K562 (cell line): ENCODE measurements around the gene CD55. TPM values are rescaled to one million over a fixed set of nuclear protein-coding genes. Genes with fewer than 3 reads are reported as not detected.

ENCODE experiments used
- ARID2 ChIP-seq: fragments of 450-650 bp; IDR thresholded peaks from 2 replicates; pipeline ENCODE4 v1.6.1; 2017; ENCODE audit warnings: antibody characterized with exemption, mild to moderate bottlenecking
- EP400 ChIP-seq: fragments of 450-650 bp; IDR thresholded peaks from 2 replicates; pipeline ENCODE4 v1.6.1; 2017; ENCODE audit warnings: antibody characterized with exemption, mild to moderate bottlenecking, moderate library complexity
- KLF10 ChIP-seq: fragments of 250-450 bp; sonication (Bioruptor Pico); IDR thresholded peaks from 2 replicates; pipeline ENCODE4 v1.6.1; 2021; ENCODE audit warnings: matching md5 sums
- NCOA1 ChIP-seq: fragments of 450-650 bp; IDR thresholded peaks from 2 replicates; pipeline ENCODE4 v1.6.1; 2016; ENCODE audit warnings: low read depth
- NELFE ChIP-seq: IDR thresholded peaks from 2 replicates; pipeline ENCODE4 v1.6.1; 2011; ENCODE audit warnings: mild to moderate bottlenecking; ENCODE audit not compliant: insufficient read depth, insufficient read length
- NFE2 ChIP-seq: IDR thresholded peaks from 2 replicates; pipeline ENCODE4 v1.6.1; 2014; ENCODE audit warnings: antibody characterized with exemption, low read depth
- NFE2L1 ChIP-seq: fragments of 450-650 bp; IDR thresholded peaks from 2 replicates; pipeline ENCODE4 v1.6.1; 2016; ENCODE audit warnings: missing genetic modification characterization, low read depth, mild to moderate bottlenecking, missing compliant biosample characterization, moderate library complexity, borderline replicate concordance
- NR2C1 ChIP-seq, 2 experiments: fragments of 450-650 bp; IDR thresholded peaks; 2 replicates each; pipeline ENCODE4 v1.6.1; 2017; ENCODE audit warnings: mild to moderate bottlenecking in 2 of 2, antibody characterized with exemption in 1 of 2, inconsistent platforms in 1 of 2, missing compliant biosample characterization in 1 of 2, missing genetic modification characterization in 1 of 2
- POLR3A ChIP-seq: IDR thresholded peaks from 2 replicates; pipeline ENCODE4 v1.6.1; 2011; ENCODE audit warnings: borderline replicate concordance, mild to moderate bottlenecking, moderate library complexity; ENCODE audit not compliant: insufficient read length, insufficient read depth; ENCODE audit errors: extremely low read depth
- RBM25 ChIP-seq: fragments of 200-400 bp; formaldehyde crosslinking; IDR thresholded peaks from 2 replicates; pipeline ENCODE4 v1.6.1; 2018; ENCODE audit warnings: low read length, low read depth, moderate library complexity; ENCODE audit not compliant: severe bottlenecking
- SIN3B ChIP-seq: fragments of 450-650 bp; IDR thresholded peaks from 2 replicates; pipeline ENCODE4 v1.6.1; 2017; ENCODE audit warnings: low read depth, mild to moderate bottlenecking, moderate library complexity
- TFAM ChIP-seq: fragments of 250-450 bp; sonication (Bioruptor Pico); conservative IDR thresholded peaks from 2 replicates; pipeline ENCODE4 v1.5.0; 2021; ENCODE audit warnings: mild to moderate bottlenecking, moderate library complexity
- ZC3H11A ChIP-seq: IDR thresholded peaks from 2 replicates; pipeline ENCODE4 v1.6.1; 2012; ENCODE audit warnings: low read depth, low read length, improper control_type of control experiment
- ZKSCAN3 ChIP-seq: fragments of 250-450 bp; sonication (Bioruptor Pico); IDR thresholded peaks from 2 replicates; pipeline ENCODE4 v1.4.0; 2020
- ZNF212 ChIP-seq: fragments of 450-650 bp; formaldehyde crosslinking; IDR thresholded peaks from 2 replicates; pipeline ENCODE4 v1.4.0; 2020; ENCODE audit warnings: mild to moderate bottlenecking
- ZNF232 ChIP-seq: sonication (generic); formaldehyde crosslinking; IDR thresholded peaks from 2 replicates; pipeline ENCODE4 v1.8.0; 2022; ENCODE audit warnings: mild to moderate bottlenecking, missing genetic modification reagents
- ZNF24 ChIP-seq: fragments of 450-650 bp; IDR thresholded peaks from 2 replicates; pipeline ENCODE4 v1.6.1; 2016
- ZNF644 ChIP-seq: fragments of 200-800 bp; sonication (Bioruptor generic); IDR thresholded peaks from 2 replicates; pipeline ENCODE4 v1.6.1; 2016; ENCODE audit warnings: low read depth, missing genetic modification characterization, missing compliant biosample characterization
- polyA plus RNA-seq, 8 experiments: library from polyadenylated mRNA; depleted of rRNA in 4 of 8; stranded (reverse) in 5 of 8; unstranded in 3 of 8; fragments of >200 nt; fragmentation: Nextera tagmentation in 2 of 8; fragmentation: Illumina TruSeq in 1 of 8; extraction: Ambion mirVana in 2 of 8; extraction: Trizol in 1 of 8; gene quantifications; 2 replicates each; pipeline versions ENCODE4 v1.2.1 to v1.2.3, GENCODE V29; 2011 to 2014; ENCODE audit warnings: inconsistent platforms in 1 of 8, missing spikeins in 1 of 8
- total RNA-seq, 7 experiments: library from RNA; depleted of rRNA in 6 of 7; stranded (reverse); fragments of >200 nt in 6 of 7; fragmentation: Illumina TruSeq in 2 of 7; extraction: Trizol in 2 of 7; gene quantifications; 2 replicates each; pipeline versions ENCODE4 v1.2.1 to v1.2.3, GENCODE V29; 2011 to 2021; ENCODE audit warnings: low replicate concordance in 1 of 7
- TF ChIP-seq, protein P1 (sequence below): fragments of 250-450 bp; sonication (Bioruptor Pico); IDR thresholded peaks from 2 replicates; pipeline ENCODE4 v1.6.1; 2021; ENCODE audit warnings: mild to moderate bottlenecking
- TF ChIP-seq, protein P2 (sequence below): sonication (generic); formaldehyde crosslinking; IDR thresholded peaks from 2 replicates; pipeline ENCODE4 v1.8.0; 2022; ENCODE audit warnings: mild to moderate bottlenecking, low read depth, missing genetic modification reagents
- TF ChIP-seq, protein P3 (sequence below): fragments of 250-450 bp; sonication (Bioruptor Pico); IDR thresholded peaks from 2 replicates; pipeline ENCODE4 v1.5.0; 2020; ENCODE audit warnings: mild to moderate bottlenecking, borderline replicate concordance
- TF ChIP-seq, protein P4 (sequence below): sonication (generic); formaldehyde crosslinking; IDR thresholded peaks from 2 replicates; pipeline ENCODE4 v1.8.1; 2023; ENCODE audit warnings: mild to moderate bottlenecking, missing genetic modification reagents
- TF ChIP-seq, protein P5 (sequence below): sonication (generic); formaldehyde crosslinking; IDR thresholded peaks from 2 replicates; pipeline ENCODE4 v1.8.1; 2022; ENCODE audit warnings: missing genetic modification reagents

CD55 gene
- total and polyA plus RNA-seq, 9 of the 15 experiments (the other 6 are each of a cell fraction or from before 2014, with no cell fraction given), result 17.7 to 150 (median 97.0) TPM

DNA sequence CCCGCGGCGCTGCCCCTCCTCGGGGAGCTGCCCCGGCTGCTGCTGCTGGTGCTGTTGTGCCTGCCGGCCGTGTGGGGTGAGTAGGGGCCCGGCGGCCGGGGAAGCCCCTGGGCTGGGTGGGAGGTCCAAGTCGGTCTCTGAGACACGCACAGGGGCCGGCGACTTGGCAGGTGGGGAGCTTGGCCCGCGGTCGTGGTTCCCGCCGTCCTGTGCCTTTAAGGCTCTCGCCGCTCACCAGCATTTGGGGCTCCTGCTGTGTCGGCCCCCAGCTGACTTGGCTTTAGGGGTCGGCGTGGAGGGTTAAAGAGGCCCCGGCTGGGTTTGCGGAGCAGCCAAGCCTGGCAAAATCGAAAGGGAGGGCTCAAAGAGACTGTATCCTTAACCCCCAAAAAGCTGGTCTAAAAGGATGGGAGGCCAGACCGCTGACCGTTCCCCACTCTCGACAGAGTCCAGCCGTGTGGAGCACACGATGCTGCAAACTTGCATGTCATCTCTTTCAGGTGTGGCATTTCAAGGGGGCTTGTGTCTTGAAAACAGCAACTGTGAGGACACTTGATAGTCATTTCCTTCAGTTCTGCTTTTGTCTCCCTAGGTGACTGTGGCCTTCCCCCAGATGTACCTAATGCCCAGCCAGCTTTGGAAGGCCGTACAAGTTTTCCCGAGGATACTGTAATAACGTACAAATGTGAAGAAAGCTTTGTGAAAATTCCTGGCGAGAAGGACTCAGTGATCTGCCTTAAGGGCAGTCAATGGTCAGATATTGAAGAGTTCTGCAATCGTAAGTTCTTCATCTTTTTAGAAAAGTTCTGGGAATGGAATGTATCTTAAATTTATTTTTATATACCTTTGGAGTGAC, 540 bp downstream of the CD55 start (continued):
- no peak for TF ChIP-seq KLF10 (CRISPR knock-in tag)
- TF ChIP-seq RBM25, result no peak
- no peak for TF ChIP-seq NR2C1 (IDR thresholded peaks at IDR 0.05)
- TF ChIP-seq NR2C1 (tag; IDR thresholded peaks at IDR 0.05), result no peak
- no peak for TF ChIP-seq NFE2L1
- TF ChIP-seq, protein P1, sequence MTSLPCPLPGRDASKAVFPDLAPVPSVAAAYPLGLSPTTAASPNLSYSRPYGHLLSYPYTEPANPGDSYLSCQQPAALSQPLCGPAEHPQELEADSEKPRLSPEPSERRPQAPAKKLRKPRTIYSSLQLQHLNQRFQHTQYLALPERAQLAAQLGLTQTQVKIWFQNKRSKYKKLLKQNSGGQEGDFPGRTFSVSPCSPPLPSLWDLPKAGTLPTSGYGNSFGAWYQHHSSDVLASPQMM, result no peak
- TF ChIP-seq ARID2, result no peak
- peak; percentile 22; the same call in 1 of the 2 replicates for TF ChIP-seq ZNF24
- TF ChIP-seq, protein P2, sequence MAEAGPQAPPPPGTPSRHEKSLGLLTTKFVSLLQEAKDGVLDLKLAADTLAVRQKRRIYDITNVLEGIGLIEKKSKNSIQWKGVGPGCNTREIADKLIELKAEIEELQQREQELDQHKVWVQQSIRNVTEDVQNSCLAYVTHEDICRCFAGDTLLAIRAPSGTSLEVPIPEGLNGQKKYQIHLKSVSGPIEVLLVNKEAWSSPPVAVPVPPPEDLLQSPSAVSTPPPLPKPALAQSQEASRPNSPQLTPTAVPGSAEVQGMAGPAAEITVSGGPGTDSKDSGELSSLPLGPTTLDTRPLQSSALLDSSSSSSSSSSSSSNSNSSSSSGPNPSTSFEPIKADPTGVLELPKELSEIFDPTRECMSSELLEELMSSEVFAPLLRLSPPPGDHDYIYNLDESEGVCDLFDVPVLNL (CRISPR knock-in tag), result peak; percentile 27; the same call in 1 of the 2 replicates
- TF ChIP-seq, protein P3, sequence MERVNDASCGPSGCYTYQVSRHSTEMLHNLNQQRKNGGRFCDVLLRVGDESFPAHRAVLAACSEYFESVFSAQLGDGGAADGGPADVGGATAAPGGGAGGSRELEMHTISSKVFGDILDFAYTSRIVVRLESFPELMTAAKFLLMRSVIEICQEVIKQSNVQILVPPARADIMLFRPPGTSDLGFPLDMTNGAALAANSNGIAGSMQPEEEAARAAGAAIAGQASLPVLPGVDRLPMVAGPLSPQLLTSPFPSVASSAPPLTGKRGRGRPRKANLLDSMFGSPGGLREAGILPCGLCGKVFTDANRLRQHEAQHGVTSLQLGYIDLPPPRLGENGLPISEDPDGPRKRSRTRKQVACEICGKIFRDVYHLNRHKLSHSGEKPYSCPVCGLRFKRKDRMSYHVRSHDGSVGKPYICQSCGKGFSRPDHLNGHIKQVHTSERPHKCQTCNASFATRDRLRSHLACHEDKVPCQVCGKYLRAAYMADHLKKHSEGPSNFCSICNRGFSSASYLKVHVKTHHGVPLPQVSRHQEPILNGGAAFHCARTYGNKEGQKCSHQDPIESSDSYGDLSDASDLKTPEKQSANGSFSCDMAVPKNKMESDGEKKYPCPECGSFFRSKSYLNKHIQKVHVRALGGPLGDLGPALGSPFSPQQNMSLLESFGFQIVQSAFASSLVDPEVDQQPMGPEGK, result no peak
- TF ChIP-seq ZC3H11A, result no peak
- TF ChIP-seq ZKSCAN3 (CRISPR knock-in tag), result no peak
- TF ChIP-seq, protein P4, sequence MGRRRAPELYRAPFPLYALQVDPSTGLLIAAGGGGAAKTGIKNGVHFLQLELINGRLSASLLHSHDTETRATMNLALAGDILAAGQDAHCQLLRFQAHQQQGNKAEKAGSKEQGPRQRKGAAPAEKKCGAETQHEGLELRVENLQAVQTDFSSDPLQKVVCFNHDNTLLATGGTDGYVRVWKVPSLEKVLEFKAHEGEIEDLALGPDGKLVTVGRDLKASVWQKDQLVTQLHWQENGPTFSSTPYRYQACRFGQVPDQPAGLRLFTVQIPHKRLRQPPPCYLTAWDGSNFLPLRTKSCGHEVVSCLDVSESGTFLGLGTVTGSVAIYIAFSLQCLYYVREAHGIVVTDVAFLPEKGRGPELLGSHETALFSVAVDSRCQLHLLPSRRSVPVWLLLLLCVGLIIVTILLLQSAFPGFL (CRISPR knock-in tag), result no peak
- peak; percentile 24; the same call in 1 of the 2 replicates for TF ChIP-seq ZNF232 (CRISPR knock-in tag)
- no peak for TF ChIP-seq NCOA1
- TF ChIP-seq NFE2, result peak; percentile 65
- TF ChIP-seq ZNF644, result peak; percentile 19
- TF ChIP-seq, protein P5, sequence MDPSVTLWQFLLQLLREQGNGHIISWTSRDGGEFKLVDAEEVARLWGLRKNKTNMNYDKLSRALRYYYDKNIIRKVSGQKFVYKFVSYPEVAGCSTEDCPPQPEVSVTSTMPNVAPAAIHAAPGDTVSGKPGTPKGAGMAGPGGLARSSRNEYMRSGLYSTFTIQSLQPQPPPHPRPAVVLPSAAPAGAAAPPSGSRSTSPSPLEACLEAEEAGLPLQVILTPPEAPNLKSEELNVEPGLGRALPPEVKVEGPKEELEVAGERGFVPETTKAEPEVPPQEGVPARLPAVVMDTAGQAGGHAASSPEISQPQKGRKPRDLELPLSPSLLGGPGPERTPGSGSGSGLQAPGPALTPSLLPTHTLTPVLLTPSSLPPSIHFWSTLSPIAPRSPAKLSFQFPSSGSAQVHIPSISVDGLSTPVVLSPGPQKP (CRISPR knock-in tag), result no peak
- no peak for TF ChIP-seq SIN3B
- no peak for TF ChIP-seq TFAM (CRISPR knock-in tag)
- TF ChIP-seq ZNF212 (CRISPR knock-in tag), result no peak
- TF ChIP-seq EP400, result 0 out of 2 replicates have a peak, but pooled peaks have one; percentile 49
- TF ChIP-seq POLR3A, result no peak
- TF ChIP-seq NELFE, result no peak
